ENCODE measurements around the gene RASGRP2.

The RASGRP2 gene

GRCh38 chr11:64758330-64759079 is 14.6 kb upstream of the RASGRP2 start:
- in situ Hi-C loops (cut with HindIII; ENCODE audit: low sequenced_read_pairs), result no loop called here

- in situ Hi-C loops (cut with HindIII; ENCODE audit: low sequenced_read_pairs), result no loop called here
These were observed 13.8 kb upstream of the RASGRP2 start for GRCh38 chr11:64757549-64758329.

GRCh38 chr11:64755681-64756361 is 11.9 kb upstream of the RASGRP2 start:
- in situ Hi-C loops (cut with HindIII; ENCODE audit: low sequenced_read_pairs), result no loop called here

GRCh38 chr11:64754919-64755662 is 11.1 kb upstream of the RASGRP2 start:
- in situ Hi-C loops (cut with HindIII; ENCODE audit: low sequenced_read_pairs), result loop anchor here (5.0 kb wide), 1 partner anchor 38 kb away; no protein-coding TSS in a partner anchor

GRCh38 chr11:64754124-64754918 is 10.4 kb upstream of the RASGRP2 start:
- in situ Hi-C loops (cut with HindIII; ENCODE audit: low sequenced_read_pairs), result loop anchor here (5.0 kb wide), 1 partner anchor 37 kb away; no protein-coding TSS in a partner anchor

GRCh38 chr11:64753380-64754123 is 9.6 kb upstream of the RASGRP2 start:
- in situ Hi-C loops (cut with HindIII; ENCODE audit: low sequenced_read_pairs), result loop anchor here (5.0 kb wide), 1 partner anchor 36 kb away; no protein-coding TSS in a partner anchor

- in situ Hi-C loops (cut with HindIII; ENCODE audit: low sequenced_read_pairs), result loop anchor here (5.0 kb wide), 1 partner anchor 36 kb away; no protein-coding TSS in a partner anchor
These were observed 9.1 kb upstream of the RASGRP2 start for GRCh38 chr11:64753019-64753379.

- in situ Hi-C loops (cut with HindIII; ENCODE audit: low sequenced_read_pairs), result loop anchor here (5.0 kb wide), 1 partner anchor 35 kb away; no protein-coding TSS in a partner anchor
These were observed 8.4 kb upstream of the RASGRP2 start for GRCh38 chr11:64752175-64752970.

- in situ Hi-C loops (cut with HindIII; ENCODE audit: low sequenced_read_pairs), result loop anchor here (5.0 kb wide), 1 partner anchor 34 kb away; no protein-coding TSS in a partner anchor
These were observed 7.6 kb upstream of the RASGRP2 start for GRCh38 chr11:64751580-64751979.

GRCh38 chr11:64751136-64751535 is 7.2 kb upstream of the RASGRP2 start:
- in situ Hi-C loops (cut with HindIII; ENCODE audit: low sequenced_read_pairs), result loop anchor here (5.0 kb wide), 1 partner anchor 34 kb away; no protein-coding TSS in a partner anchor

GRCh38 chr11:64750361-64751054 is 6.6 kb upstream of the RASGRP2 start:
- in situ Hi-C loops (cut with HindIII; ENCODE audit: low sequenced_read_pairs), result loop anchor here (5.0 kb wide), 1 partner anchor 33 kb away; no protein-coding TSS in a partner anchor

GRCh38 chr11:64747961-64748665 is 4.2 kb upstream of the RASGRP2 start:
- in situ Hi-C loops (cut with HindIII; ENCODE audit: low sequenced_read_pairs), result no loop called here

GRCh38 chr11:64746486-64746885 is 2.5 kb upstream of the RASGRP2 start:
- in situ Hi-C loops (cut with HindIII; ENCODE audit: low sequenced_read_pairs), result no loop called here

- in situ Hi-C loops (cut with HindIII; ENCODE audit: low sequenced_read_pairs), result no loop called here
These were observed 1.8 kb upstream of the RASGRP2 start for GRCh38 chr11:64745521-64746328.

- in situ Hi-C loops (cut with HindIII; ENCODE audit: low sequenced_read_pairs), result no loop called here
These were observed 1.2 kb upstream of the RASGRP2 start for GRCh38 chr11:64745189-64745520.

GRCh38 chr11:64744544-64745188 is 724 bp upstream of the RASGRP2 start:
- in situ Hi-C loops (cut with HindIII; ENCODE audit: low sequenced_read_pairs), result no loop called here

Measured in endothelial cell of hepatic sinusoid (primary cell).